KBM-7 (cell line): ENCODE measurements around the gene SNX14.
"Not testable (repeated sequence)": the region's sequence is repeated elsewhere in the genome, so short reads cannot be mapped to it uniquely, and the experiment has no call there.

Source experiments
- DNase-seq: peaks from one replicate; pipeline ENCODE4 v3.0.0-alpha.2; 2015
- in situ Hi-C: fragments of 300-500 bp; cut with MboI; formaldehyde crosslinking; loops from 2 replicates; pipeline ENCODE4 v1.14.3; 2020; ENCODE audit warnings: low sequenced_read_pairs, low pct_unique_long_range_greater_than_20kb, mixed read lengths

The SNX14 gene

DNA sequence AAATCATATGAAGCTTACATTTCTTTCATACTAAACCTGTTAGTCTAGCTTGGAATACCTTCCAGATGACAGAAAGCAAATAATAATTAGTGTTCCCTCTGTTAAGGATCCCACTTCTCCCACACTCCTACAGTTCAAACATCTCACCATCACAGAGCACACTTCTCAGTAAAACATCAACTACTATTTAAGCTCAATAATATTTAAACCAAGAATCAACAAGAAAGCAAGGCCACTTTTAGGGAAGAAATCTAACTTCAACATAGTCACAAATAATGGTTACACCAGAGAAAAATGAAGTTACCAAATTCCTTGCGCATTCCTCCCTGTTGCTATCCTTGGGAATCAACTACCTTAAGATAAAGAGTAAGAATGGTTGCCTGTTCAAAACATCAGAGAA, 1.6 kb downstream of the SNX14 start:
- DNase-seq = no peak
- in situ Hi-C loops = no loop called here

GRCh38 chr6:85591207-85591606, 2.5 kb downstream of the SNX14 start:
- DNase-seq = no peak
- in situ Hi-C loops = no loop called here

GRCh38 chr6:85585741-85586140, 7.9 kb downstream of the SNX14 start:
- in situ Hi-C loops = no loop called here
- no peak for DNase-seq

GRCh38 chr6:85582832-85583231, 10.8 kb downstream of the SNX14 start:
- in situ Hi-C loops, DNase-seq: not testable (repeated sequence)

DNA sequence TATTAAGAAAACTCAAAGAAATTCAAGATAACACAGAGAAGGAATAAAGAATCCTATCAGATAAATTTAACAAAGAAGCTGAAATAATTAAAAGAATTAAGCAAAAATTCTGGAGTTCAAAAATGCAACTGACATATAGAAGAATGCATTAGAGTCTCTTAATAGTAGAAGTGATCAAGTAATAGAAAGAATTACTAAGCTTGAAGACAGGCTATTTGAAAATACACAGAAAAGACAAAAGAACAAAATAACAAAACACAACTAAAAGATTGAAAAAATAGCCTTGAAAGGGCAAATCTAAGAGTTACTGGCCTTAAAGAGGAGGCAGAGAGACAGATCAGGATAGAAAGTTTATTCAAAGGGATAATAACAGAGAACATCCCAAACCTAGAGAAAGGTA, 12.1 kb downstream of the SNX14 start:
- in situ Hi-C loops = no loop called here
- DNase-seq = no peak

GRCh38 chr6:85580878-85581267, 12.8 kb downstream of the SNX14 start:
- DNase-seq = no peak
- in situ Hi-C loops = no loop called here

DNA sequence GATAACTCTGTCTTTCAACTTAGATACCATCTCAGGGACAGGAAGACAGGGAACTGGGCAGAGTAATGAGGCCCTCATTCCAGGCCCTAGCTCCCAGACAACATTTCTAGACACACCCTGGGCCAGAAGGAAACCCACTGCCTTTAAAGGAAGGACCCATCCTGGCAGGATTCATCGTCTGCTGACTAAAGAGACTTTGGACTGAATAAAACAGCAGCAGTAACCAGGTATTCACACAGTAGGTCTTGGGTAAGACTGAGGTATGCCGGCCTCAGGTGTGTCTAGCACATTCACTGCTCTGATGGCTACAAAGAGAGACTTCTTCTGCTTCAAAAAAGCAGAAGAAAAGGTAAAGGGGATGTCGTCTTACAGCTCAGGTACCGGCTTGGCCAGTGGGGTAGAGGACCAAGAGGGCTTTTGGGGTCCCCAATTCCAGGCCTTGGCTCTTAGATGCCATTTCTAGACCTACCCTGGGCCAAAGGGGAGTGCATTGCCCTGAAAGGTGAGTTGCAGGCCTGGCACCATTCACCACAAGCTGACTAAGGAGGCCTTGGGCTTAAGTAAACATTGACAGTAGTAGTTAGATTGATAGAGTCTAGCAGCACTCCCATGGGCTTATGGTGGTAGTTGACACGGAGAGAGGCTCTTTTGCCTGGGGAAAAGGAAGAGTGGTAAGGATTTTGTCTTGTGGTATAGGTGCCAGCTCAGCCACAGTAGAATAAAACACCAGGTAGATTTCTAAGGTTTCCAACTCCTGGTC, 13.4 kb downstream of the SNX14 start:
- in situ Hi-C loops = no loop called here
- no peak for DNase-seq

- no peak for DNase-seq
- in situ Hi-C loops = no loop called here
Measured at GRCh38 chr6:85579581-85579980, 14.1 kb downstream of the SNX14 start.

- in situ Hi-C loops = no loop called here
Measured at GRCh38 chr6:85576476-85576875, 17.2 kb downstream of the SNX14 start.

DNA sequence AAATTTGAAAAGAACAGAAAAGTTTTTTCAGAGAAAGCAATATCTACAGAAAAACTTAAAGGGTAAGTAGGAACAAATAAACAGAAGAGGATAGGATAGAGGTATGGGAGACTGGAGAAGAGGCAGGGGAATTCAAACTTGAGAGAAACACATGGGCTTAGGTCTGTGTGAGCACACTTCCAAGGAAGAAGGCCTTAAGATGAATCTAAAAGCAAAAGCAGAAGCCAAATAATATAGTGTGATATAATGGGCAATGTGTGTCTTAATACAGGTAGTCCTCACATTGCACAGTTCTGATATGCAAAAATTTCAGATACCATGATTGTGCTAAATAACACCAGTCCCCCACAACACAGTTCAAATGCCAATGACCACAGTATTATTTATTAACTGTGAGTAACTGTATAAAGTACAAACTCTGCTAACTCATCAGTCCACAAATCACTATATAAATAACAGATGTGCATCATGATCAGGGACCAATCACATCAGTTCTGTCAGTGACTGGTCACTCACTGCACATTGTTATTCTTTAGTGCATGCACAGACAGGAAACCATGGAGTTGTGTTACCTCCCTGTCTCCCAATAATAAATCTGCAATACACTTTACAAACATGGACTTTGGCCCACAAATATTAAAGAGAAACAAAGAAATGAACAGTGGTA, 18.6 kb downstream of the SNX14 start:
- in situ Hi-C loops = no loop called here
- DNase-seq = no peak

More at GRCh38 chr6:85576476-85576875, 17.2 kb downstream of the SNX14 start:
- peak; percentile 58 for DNase-seq

DNA sequence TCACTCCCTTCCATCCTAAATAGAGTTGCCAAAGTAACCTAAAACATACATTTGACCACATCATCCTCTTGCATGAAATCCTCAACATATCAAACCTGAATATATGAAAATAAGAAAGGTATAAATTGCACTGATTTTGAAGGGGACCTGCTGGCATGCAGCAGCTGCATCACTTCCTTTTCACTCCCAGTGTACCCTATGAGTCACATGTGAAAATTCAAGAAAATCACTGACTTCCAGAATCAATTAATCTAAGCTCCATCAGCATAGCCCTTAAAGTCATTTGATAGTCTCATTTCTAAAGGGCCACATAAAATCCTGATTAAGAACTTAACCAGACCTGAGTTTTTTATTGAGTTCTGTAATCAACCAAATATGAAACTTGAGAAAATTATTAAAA, 24.3 kb downstream of the SNX14 start:
- in situ Hi-C loops = no loop called here
- no peak for DNase-seq

DNA sequence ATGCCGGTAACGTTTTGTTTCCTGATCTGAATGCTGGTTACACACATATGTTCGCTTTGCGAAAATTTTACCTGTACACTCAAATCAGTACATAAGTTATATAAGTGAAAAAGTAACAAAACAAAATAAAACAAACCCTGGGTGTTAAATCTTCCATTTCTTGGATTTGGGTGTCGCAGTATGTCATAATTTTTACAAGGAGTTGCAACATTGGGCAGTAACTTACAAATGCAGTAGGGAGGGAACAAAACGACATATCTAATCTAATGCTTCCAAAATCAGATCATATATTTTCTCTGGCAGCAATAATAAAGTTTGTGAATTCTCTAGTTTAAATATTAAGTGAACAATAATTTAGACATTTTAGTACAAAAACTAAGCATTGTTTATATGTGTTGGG, 25.2 kb downstream of the SNX14 start:
- in situ Hi-C loops = no loop called here
- no peak for DNase-seq

GRCh38 chr6:85565736-85566135, 27.9 kb downstream of the SNX14 start:
- DNase-seq = no peak
- in situ Hi-C loops = no loop called here

- DNase-seq, in situ Hi-C loops: not testable (repeated sequence)
Measured at GRCh38 chr6:85564223-85564622, 29.4 kb downstream of the SNX14 start.

GRCh38 chr6:85561750-85562357, 31.8 kb downstream of the SNX14 start:
- no peak for DNase-seq

DNA sequence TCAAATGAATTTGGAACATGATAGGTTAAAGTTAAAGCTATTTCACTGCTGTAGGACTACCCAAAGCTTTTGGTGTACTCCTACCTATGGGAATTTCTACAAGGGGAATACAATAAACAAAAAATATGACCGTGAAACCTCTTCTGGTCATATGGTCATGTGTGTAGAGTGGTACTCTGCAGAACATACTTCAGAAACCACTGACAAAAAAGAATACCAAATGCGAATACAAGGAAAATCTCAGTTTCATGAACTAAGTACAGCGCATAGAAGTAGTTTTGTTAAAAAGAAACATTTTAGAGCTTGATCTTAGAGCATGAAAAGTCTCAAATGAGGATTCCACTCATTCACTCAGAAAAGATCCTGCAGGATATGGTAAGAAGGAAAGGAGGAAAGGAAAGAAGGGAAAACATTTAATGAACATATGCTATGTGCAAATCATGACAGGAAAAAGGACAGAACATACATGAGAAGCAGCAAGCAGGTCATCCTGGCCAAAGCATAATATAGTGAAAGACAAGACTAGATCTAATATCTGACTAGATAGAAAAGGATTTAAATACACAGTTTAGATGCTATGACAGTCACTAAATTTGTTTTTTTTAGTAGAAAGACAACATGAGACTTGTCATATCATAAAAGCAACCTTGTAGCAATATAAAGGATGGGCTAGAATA, 36.5 kb downstream of the SNX14 start:
- in situ Hi-C loops = no loop called here
- no peak for DNase-seq

More at GRCh38 chr6:85561750-85562357, 31.8 kb downstream of the SNX14 start:
- in situ Hi-C loops = no loop called here

DNA sequence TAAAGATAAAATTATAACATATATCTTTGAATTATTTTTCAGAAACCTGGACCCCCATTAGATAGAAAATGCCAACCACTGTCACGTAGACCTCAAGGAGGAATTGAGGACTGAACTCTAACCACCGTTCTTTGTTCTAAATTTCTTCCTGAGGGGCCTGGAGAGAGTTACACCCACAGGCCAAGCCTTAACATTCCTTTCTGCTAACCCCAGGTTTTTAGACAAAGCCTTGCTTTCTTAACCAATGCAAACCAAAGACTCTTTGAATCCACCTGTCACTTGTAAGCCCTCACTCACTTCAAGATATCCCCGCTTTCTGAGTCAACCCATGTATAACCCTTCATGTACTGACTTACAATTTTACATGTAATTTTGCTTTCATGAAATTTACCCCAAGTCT, 41.0 kb downstream of the SNX14 start:
- no peak for DNase-seq
- in situ Hi-C loops = no loop called here

DNA sequence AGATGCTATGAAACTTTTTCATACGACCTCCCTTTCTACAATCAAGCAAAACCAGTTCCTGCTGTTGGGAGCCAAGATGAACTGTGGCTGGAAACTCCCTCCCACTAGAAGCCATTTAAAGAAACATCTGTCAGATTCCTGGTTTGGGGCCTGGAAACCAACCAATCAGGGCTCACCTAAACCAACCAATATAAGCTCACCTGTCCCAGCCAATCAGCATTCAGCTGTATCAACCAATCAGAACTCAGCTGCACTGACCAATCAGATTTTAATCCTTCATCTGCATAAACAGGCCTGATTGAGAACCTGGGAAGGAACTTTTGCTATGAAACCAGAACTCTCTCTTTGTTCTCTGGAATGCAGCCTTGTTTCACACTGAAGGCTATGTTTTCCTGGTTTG, 42.4 kb downstream of the SNX14 start:
- DNase-seq = no peak
- in situ Hi-C loops = no loop called here

DNA sequence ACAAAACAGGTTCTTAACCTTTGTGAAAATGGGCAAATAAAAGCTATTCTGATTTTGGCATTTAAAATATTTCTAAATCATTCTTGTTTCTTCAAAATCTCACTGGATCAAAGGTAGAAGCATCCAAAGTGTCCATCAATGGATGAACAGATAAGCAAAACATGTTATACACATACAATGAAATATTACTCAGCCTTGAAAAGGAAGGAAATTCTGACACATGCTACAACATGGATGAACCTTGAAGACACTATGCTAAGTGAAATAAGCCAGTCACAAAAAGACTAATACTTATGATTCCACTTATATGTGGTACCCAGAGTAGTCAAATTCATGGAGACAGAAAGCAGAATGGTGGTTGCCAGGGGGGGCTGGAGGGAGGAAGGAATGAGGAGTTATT, 45.9 kb downstream of the SNX14 start:
- DNase-seq = no peak
- in situ Hi-C loops = no loop called here

DNA sequence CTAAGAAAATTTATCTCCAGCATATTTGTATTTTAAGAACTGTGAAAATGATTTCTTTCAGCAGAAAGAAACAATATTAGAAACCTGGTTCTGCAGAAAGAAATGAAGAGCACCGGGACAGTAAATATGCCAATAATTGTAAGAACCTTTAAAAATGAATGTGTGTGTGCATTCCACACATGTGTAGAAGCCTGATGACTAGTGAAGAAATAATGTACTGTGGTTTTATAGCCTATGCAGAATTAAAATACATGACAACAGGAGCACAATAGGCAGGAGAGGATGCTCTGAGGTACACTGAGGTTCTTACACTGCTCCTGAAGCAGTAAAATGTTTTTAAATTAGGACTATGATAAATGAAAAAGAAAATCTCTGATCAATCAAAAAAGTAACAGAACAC, 48.9 kb downstream of the SNX14 start:
- in situ Hi-C loops = no loop called here
- no peak for DNase-seq
